Gastroesophageal sphincter (tissue), 3 donors: ENCODE data around the gene PHKG1.
"Not testable (repeated sequence)": the region's sequence is repeated elsewhere in the genome, so short reads cannot be mapped to it uniquely, and the experiment has no call there.

Source experiments
- CTCF ChIP-seq, 4 experiments: fragments of 200-600 bp in 2 of 4; fragments of 450-650 bp in 2 of 4; sonication (generic) in 1 of 4; IDR thresholded peaks; one replicate each; pipeline ENCODE4 v1.5.1; 2017 to 2019; ENCODE audit warnings: antibody characterized with exemption in 4 of 4, mild to moderate bottlenecking in 2 of 4, moderate library complexity in 2 of 4
- EP300 ChIP-seq: sonication (generic); formaldehyde crosslinking; IDR thresholded peaks from one replicate; pipeline ENCODE4 v1.6.1; 2017; ENCODE audit warnings: antibody characterized with exemption, mild to moderate bottlenecking
- POLR2A ChIP-seq, 2 donors: fragments of 450-650 bp; IDR thresholded peaks; one replicate each; pipeline ENCODE4 v1.6.1; 2017; ENCODE audit warnings: antibody characterized with exemption in 2 of 2, mild to moderate bottlenecking in 2 of 2, moderate library complexity in 1 of 2
- POLR2AphosphoS5 ChIP-seq: sonication (generic); formaldehyde crosslinking; IDR thresholded peaks from one replicate; pipeline ENCODE4 v1.6.1; 2017; ENCODE audit warnings: antibody characterized with exemption

DNA sequence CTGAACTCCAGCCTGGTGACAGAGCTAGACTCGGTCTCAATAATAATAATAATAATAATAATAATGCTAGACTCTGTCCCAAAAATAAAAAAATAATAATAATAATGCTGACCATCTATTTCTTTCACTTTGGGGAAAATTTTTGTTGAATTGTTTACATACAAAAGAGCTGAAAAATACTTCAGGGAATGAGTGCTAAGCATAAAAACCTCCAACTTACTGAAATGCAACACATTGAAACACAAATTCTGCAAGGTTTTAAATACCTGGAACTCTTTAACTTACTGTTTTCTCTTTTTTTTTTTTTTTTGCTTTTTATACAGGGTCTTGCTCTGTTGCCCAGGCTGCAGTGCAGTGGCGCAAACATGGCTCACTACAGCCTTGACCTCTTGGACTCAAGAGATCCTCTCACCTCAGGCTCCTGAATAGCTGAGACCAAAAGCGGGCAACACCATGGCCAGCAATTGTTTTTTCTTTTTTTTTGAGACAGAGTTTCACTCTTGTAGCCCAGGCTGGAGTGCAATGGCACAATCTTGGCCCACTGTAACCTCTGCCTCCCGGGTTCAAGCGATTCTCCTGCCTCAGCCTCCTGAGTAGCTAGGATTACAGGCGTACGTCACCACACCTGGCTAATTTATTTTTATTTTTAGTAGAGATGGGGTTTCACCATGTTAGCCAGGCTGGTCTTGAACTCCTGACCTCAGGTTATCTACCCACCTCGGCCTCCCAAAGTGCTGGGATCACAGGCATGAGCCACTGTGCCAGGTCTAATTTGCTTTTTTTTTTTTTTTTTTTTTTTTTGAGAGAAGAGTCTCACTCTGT is 5.6 kb upstream of the PHKG1 start:
- not testable (repeated sequence) for TF ChIP-seq CTCF (IDR thresholded peaks at IDR 0.05); POLR2A (IDR thresholded peaks at IDR 0.05); POLR2AphosphoS5; EP300
